Measurements from ENCODE around the gene APOBEC3F.

DNA sequence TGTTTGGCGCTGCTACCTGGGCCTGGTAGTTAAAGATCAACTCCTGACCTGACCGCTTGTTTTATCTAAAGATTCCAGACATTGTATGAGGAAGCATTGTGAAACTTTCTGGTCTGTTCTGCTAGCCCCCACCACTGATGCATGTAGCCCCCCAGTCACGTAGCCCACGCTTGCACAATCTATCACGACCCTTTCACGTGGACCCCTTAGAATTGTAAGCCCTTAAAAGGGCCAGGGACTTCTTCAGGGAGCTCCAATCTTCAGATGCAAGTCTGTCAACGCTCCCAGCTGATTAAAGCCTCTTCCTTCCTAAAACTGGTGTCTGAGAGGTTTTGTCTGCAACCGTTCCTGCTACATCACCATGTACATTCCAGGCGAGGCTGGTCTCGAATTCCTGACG lies 15.0 kb downstream of the APOBEC3F start:
- TF ChIP-seq, protein P1, sequence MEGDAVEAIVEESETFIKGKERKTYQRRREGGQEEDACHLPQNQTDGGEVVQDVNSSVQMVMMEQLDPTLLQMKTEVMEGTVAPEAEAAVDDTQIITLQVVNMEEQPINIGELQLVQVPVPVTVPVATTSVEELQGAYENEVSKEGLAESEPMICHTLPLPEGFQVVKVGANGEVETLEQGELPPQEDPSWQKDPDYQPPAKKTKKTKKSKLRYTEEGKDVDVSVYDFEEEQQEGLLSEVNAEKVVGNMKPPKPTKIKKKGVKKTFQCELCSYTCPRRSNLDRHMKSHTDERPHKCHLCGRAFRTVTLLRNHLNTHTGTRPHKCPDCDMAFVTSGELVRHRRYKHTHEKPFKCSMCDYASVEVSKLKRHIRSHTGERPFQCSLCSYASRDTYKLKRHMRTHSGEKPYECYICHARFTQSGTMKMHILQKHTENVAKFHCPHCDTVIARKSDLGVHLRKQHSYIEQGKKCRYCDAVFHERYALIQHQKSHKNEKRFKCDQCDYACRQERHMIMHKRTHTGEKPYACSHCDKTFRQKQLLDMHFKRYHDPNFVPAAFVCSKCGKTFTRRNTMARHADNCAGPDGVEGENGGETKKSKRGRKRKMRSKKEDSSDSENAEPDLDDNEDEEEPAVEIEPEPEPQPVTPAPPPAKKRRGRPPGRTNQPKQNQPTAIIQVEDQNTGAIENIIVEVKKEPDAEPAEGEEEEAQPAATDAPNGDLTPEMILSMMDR (IDR thresholded peaks at IDR 0.05), result no peak
- no peak for TF ChIP-seq EZH2 (IDR thresholded peaks at IDR 0.05; ENCODE audit: borderline replicate concordance, insufficient read depth, low read depth, low read length, poor library complexity, severe bottlenecking)
